Skin epidermis (tissue), 12 donors: ENCODE measurements around the gene SFPQ.
A peak's percentile ranks its signal among the peaks of the same experiment; 100 is the strongest.

ENCODE experiments used
- H3K27ac ChIP-seq, 21 experiments: fragments of 200-600 bp; sonication (generic) in 11 of 21; one replicate each; pipeline ENCODE4 v1.5.0; 2020; ENCODE audit warnings: mild to moderate bottlenecking in 3 of 21, inconsistent platforms in 2 of 21, moderate library complexity in 2 of 21
- H3K4me3 ChIP-seq, 7 experiments: fragments of 200-600 bp; sonication (generic) in 2 of 7; one replicate each; pipeline ENCODE4 v1.5.0; 2020; ENCODE audit warnings: inconsistent platforms in 2 of 7, mild to moderate bottlenecking in 2 of 7, moderate library complexity in 1 of 7

Gene SFPQ

DNA sequence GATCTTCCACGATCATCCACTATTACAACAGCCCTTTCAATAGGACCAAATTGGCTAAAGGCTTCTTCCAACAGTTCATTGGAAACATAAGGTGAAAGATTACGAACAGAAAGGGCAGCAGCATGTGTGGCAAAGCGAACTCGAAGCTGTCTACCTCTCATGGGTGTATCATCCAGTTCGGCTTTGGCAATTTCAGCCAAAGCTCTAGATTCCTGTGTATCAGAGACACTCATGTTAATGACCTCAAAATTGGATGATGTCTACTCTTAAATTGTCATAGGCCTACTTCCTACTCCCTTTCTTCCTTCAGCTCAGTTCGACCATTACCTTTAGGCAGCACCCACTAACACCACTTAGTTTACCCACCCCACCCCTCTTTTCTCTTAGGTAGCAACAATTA, 2.2 kb downstream of the SFPQ start:
- Histone ChIP-seq H3K27ac (peak overlapping the region in 4 of 21 experiments; percentile 98 to 100 (median 99)), H3K4me3 (peak overlapping the region; percentile 90 to 100 (median 99))

DNA sequence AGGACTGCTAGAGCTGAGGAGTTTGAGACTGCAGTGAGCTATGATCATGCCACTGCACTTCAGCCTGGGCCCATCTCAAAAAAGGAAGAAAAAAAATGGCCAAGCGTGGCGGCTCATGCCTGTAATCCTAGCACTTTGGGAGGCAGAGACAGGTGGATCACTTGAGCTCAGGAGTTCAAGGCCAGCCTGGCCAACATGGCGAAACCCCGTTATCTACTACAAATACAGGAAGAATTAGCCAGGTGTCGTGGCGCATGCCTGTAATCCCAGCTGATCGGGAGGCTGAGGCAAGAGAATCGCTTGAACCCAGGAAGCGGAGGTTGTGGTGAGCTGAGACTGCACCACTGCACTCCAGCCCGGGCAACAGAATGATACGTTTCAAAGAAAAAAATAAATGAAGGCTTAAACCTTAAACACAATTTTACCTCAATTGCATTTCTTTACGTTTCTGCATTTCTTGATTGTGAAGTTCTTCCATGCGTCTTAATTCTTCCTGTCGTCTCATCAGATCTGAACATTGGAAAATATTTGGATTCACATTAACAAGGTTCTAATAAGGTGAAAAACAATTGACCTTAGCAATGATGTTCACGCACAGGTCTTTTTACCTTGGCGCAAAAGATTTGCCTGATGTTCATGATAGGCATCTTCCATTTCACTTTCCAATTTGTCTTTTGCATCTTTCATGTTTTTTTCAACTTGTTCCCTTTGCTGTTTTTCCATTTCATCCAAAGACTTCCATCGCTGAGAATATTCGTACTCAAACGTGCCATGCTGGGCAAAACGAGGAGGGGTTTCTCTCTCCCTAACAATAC, 4.2 kb downstream of the SFPQ start:
- Histone ChIP-seq H3K27ac (no peak overlapping the region), H3K4me3 (peak overlapping the region in 2 of 7 experiments; percentile 1 to 90)

DNA sequence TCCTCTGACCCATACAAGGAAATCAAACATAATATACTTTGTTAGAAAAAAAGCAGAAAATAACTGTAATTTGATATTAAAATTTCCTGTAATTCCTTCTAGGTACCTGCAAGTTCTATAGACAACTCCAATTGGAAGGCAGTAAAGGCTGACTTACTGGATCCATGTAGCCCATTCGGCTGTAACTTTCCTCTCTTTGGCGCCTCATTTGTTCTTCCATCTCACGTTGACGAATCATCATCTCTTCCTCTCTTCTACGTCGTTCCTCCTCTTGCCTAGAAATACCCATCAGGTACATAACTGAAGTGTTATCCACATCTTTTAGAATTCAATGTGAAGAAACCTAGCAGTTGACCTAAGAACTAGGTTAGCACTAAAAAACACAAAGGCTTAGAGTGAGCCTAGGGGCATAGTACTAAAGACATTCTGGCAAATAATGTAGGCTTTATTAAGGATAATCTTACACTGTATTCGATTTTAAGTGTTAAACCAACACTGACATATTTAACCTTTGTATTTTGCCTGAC, 5.1 kb downstream of the SFPQ start:
- no peak overlapping the region for H3K4me3 ChIP-seq

DNA sequence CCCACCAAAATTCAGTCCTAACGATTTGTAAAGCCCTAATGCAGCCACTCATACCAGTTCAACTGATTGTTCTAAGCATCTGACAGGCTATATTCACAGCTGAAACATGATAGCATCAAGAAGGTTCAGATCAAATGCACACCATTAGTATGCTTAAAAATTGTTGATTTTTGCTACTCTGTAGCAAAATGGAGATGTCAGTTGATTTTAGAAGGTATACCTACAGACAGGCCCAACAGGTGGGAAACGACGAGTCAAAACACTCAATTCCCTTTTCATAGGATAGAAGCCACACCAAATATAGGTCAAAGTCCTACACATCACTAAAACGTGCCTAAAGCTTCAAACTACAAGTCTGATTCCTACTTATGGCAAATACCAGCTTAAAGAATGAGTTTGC, 6.7 kb downstream of the SFPQ start:
- H3K27ac ChIP-seq = no peak overlapping the region
- H3K4me3 ChIP-seq = no peak overlapping the region

More for the DNA sequence above, 5.1 kb downstream of the SFPQ start:
- H3K27ac ChIP-seq = no peak overlapping the region

DNA sequence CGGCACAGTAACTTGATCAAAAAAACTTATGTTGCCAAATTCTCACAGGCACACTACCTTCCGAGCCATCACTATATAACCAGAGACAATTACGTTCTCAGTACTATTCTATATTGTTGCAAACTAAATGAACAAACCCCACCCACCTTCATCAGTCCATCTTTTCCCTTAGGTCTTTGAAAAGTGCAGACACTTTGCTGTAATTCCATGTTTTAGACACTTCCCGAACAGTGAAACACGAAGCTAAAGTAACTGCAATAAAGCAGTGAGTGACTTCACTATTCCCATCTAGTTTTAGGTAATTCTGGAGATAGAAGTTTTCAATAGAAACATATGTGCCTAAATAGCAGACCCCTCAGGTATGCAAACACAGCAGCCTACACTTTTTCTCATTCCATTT, 7.7 kb downstream of the SFPQ start:
- Histone ChIP-seq H3K4me3 (no peak overlapping the region), H3K27ac (no peak overlapping the region)

DNA sequence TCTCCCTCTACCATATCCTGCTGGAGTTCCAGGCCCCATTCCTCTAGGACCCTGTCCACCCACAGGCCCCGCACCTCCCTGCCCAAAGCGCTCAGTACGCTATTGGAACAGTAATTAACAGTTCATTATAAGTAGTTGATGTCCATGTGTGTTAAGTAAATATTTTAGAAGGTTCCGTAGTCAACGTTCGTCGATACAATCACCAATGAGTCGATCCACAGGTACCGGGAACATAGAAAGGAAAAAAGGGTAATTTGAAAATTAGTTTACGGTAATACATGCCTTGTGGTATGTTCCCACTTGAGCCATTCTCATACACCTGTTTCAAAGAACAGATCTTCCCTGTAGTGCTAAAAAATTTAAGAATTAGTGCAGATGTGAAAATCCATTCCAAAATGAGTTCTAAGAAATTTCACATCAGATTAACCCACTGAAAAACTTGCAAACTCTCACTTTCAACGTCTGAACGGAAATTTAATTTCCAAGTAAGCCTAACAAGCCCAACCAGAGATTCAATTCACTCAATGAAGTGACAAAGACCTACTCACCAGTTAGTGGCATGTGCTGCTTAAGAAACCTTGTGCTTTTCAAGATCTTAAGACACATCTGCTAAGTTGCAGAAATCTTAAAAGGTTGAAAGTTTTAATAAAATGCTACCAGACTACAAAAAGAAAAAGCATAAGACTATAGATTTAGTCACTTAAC, 8.3 kb downstream of the SFPQ start:
- H3K27ac ChIP-seq = no peak overlapping the region
- no peak overlapping the region for H3K4me3 ChIP-seq

DNA sequence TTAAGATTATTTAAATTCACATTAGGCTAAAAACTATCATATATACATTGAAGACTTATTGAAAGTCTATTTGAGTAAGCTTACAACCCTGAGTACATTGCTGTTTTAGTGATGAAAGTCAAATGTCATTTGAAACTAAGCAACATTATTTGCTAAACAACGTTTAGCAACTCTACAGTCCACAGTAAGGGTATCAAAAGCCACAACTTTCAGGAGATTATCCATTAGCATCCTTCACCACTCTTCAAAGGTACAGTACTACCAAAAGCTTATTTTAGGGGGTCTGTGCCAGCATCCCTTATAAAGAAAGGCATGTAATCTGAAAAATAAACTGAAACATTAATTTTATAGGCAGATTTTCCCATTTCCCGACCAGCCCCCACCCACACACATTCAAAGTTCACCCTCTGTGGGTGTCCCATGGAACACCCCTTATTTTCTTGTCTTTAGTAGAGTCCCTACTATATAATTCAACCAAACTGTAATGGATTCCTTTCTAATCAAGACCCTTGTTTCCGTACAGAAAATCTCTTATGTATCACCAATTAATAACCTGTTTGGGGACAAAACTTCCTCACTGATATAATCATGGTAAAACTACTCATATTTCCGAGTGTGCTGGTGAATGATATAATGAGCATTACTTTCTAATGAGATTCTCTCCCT, 11.0 kb downstream of the SFPQ start:
- no peak overlapping the region for H3K27ac ChIP-seq

DNA sequence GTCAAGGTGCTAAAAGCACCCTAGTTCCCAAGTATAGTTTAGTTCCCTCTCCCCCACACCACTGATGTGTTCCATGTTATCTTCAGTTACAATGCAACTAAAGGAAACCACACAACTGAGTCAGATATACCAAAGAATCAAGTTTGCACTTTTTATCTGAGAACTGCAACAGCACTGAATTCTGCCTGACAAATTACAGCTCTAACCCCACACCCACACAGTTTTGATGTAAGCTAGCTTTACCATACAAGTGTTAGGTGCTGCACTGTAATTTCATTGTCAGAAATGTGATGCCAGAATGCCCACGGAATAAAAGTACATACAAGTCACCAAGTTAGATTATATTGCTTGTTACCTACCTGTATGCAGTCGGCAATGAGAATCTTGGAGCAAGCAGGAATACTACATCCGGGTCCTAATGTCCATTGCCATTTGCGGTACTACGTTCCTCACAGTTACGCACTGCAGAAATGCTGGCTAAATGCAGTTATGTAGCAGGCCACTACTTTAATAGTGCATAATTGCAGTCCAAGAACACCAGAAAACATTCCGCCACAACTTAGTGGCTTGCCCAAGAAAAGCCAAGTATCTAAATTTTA, 12.1 kb downstream of the SFPQ start:
- Histone ChIP-seq H3K27ac (no peak overlapping the region), H3K4me3 (no peak overlapping the region)

More for the DNA sequence above, 11.0 kb downstream of the SFPQ start:
- H3K4me3 ChIP-seq = no peak overlapping the region

DNA sequence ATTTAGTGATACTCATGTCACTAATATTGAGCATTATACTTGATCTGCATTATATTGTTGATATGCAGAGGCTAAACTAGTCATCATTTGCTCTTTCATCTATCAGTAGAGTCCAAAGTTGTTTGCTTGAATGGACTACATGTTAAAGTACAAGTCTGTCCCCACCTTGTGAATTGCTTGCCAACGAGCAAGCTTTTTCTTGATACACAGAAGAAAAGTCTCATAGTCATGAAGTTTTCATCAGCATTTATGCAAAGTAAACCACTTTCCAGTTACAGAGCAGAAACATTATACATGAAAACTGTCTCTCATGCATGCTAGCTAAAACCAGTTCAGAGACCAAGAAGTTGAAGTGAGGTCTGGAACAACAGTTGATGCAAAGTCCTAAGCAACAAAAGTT, 13.0 kb downstream of the SFPQ start:
- H3K4me3 ChIP-seq = no peak overlapping the region
- H3K27ac ChIP-seq = no peak overlapping the region

DNA sequence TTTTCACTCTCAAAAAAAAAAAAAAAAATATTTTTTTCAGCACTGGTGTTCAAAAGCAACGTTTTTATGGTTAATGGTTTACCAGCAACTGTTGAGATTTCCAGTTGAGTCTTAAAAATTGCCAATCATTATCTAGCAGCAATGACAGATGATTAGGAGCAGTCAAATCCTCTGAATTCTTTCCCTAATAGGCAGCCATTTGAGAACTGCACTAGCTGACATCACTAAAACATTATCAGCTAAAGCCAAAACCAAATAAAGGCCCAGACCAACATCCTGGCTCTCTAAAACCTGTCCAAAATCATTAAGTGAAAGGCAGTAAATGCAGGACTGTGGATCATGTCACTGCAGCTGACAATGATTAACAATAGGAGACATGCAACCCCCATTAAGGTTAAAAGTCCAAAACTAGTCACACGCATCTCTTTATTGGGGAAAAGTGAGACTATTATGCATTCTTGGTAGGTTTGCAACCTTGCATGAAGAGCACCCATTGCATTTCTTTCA, 14.0 kb downstream of the SFPQ start:
- H3K27ac ChIP-seq = no peak overlapping the region

DNA sequence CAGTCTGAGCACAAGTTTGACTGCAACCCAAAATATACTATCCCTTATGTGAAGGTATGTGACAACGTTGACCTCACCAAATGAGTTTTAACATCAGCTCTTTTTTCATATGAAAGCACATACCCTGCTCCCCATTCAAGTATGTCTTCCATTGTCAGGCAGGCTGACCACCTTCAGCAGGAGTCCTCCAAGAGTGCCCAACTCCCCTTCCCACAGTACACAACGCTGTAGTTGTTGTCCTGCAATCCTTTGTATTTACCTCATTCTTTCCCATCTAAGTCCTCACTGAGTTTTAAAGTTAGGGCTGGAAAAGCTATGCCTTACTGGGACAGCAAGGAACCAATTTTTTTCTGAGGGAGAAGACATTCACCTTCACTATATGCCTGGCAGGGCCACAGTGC, 14.7 kb downstream of the SFPQ start:
- H3K27ac ChIP-seq = no peak overlapping the region
- H3K4me3 ChIP-seq = no peak overlapping the region

More for the DNA sequence above, 14.0 kb downstream of the SFPQ start:
- H3K4me3 ChIP-seq = no peak overlapping the region

DNA sequence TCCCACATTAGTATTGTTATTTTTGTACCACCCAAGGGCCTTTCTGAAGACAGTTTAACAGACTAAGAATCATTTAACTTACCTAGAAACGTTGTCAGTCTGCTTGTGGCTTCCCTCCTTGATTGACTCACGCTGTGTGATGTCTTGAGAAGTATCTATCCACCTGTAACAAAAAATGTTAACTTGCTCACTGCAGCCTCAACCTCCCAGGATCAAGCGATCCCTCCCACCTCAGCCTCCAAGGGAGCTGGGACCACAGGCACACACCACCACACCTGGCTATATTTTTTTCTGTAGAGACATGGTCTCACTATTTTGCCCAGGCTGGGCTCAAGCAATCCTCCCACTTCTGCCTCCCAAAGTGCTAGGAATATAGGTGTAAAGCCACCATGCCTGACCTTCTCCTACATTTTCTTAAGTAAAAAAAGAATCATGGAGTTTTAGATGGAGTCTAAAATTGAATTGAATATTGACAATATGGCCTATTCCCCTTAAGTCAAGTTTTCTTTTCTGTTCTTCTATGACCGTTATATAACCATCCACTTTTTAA, 15.6 kb downstream of the SFPQ start:
- H3K27ac ChIP-seq = no peak overlapping the region

DNA sequence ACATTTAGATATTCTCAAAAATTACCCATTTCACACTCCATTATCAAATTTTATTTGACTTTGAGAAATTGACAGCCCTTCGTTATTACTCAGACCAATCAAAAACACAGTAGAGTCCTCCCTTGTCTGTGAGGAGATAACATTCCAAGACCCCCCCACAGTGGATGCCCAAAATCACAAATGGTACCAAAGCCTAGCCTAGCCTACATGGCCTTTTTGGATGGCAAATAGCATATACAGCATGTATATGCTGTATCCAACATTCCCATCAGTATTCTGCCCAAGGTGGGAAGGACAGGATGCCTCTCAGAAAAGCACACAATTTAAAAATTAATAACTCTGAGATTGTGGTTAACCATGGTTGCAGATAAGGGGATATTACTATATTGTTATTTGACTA, 17.3 kb downstream of the SFPQ start:
- Histone ChIP-seq H3K4me3 (no peak overlapping the region), H3K27ac (no peak overlapping the region)

More for the DNA sequence above, 15.6 kb downstream of the SFPQ start:
- H3K4me3 ChIP-seq = no peak overlapping the region

DNA sequence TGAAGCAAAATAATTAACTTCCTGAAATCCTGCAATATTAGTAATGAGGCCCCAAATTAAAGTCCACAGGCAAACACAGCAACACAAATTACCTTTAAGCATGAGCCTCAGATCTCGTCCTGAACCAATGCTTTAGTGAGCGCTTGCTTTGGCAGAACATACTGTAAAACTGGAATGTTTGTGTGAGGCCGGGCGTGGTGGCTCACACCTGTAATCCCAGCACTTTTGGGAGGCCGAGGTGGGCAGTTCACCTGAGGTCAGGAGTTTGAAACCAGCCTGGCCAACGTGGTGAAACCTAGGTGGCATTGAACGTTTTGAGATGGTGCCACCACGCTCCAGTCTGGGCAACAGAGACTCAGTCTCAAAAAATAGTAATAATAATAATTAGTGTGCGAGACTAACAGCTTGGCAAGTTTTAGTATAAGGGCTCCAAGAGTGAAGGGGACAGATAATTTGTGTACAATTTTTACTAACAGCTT, 17.8 kb downstream of the SFPQ start:
- no peak overlapping the region for H3K4me3 ChIP-seq

DNA sequence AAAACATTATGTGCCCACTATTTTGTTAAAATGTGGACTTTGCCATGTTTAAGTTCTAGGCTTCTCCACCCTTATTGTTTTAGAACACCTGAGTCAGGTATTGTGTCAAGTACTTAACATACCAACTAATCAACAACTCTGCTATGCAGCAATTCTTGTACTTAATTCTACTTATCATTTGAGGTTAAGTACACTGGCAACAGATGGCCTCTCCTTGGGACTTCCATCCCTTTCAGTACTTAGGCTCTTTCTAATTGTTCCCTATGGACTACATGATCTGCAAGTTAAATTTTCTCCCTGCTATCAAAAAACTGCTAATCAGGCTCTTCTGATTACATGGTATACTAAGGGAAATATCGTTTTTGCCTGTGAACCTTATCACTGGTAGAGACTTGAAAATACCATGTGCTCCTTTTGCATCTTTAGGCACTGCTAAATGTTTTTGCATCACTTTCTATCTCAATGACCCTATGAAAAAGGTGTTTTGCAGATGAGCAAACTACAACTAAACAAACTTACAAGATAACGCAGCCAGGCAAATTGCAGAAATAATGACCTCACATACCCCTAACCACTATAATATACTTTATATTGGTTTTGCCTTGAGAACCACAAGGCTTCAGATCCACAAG, 18.9 kb downstream of the SFPQ start:
- H3K27ac ChIP-seq = no peak overlapping the region
- H3K4me3 ChIP-seq = no peak overlapping the region

More for the DNA sequence above, 17.8 kb downstream of the SFPQ start:
- H3K27ac ChIP-seq = no peak overlapping the region

DNA sequence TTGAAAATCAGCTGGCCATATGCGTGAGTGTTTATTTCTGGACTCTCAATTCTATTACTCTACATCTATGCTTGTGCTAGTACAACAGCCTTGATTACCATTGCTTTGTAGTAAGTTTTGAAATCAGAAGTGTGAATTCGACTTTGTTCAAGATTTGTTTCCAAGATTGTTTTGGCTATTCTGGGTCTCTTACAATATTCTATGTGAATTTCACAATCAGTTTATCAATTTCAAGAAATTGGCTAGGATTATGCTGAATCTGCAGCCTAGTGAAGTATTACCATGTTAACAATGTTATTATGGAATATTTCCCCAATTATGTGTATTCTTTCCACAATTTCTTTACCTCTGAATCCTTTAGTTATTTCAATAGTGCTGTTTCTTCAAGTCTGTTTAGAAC, 19.5 kb downstream of the SFPQ start:
- no peak overlapping the region for H3K27ac ChIP-seq
- no peak overlapping the region for H3K4me3 ChIP-seq

DNA sequence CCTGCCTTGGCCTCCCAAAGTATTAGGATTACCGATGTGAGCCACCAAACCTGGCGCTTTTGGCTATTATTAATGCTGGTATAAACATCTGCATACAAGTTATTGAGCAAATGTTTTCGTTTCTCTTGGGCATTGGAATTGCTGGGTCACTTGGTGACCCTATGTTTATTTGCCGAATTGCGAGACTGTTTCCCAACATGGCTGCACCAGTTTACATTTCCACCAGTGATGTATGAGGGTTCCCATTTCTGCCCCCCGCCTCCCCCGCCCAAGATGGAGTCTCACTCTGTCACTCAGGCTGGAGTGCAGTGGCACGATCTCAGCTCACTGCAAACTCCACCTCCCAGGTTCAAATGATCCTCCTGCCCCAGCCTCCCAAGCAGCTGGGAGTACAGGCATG, 20.9 kb downstream of the SFPQ start:
- Histone ChIP-seq H3K4me3 (no peak overlapping the region), H3K27ac (no peak overlapping the region)

DNA sequence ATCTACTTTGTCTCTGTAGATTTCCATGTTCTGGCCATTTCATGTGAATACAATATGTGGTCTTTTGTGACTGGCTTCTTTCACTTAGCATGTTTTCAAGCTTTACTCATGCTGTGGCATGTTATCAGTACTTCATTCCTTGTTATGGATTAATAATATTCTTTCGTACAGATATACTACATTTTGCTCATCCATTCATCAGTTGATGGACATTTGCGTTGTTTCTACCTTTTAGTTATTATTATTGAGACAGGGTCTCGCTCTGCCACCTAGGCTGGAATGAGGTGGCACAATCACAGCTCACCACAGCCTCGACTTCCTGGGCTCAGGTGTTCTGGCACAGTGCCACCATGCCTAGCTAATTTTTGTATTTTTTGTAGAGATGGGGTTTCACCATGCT, 21.4 kb downstream of the SFPQ start:
- H3K27ac ChIP-seq = no peak overlapping the region

DNA sequence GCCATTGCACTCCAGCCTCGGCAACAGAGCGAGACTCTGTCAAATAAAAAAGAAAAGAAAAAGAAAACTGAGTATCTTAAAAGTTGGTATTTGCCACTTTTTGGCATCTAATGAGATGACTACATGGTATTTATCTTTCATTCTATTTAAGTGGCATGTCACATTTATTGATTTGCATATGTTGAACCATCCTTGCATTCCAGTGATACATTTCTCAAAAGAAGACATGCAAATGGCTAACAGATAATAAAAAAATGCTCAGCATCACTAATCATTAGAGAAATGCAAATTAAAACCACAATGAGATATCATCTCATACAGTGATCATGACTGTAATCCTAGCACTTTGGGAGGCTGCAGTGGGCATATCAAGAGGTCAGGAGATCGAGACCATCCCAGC, 28.1 kb downstream of the SFPQ start:
- Histone ChIP-seq H3K27ac (no peak overlapping the region), H3K4me3 (no peak overlapping the region)

More for the DNA sequence above, 21.4 kb downstream of the SFPQ start:
- H3K4me3 ChIP-seq = no peak overlapping the region
